GM19099 (cell line): Measurements from ENCODE around the gene SLC36A1.

Source experiments
- POLR2A ChIP-seq: IDR thresholded peaks from 3 replicates; pipeline ENCODE4 v1.6.1; 2011; ENCODE audit warnings: low read depth; ENCODE audit not compliant: insufficient read length; ENCODE audit errors: extremely low read depth

Gene SLC36A1

DNA sequence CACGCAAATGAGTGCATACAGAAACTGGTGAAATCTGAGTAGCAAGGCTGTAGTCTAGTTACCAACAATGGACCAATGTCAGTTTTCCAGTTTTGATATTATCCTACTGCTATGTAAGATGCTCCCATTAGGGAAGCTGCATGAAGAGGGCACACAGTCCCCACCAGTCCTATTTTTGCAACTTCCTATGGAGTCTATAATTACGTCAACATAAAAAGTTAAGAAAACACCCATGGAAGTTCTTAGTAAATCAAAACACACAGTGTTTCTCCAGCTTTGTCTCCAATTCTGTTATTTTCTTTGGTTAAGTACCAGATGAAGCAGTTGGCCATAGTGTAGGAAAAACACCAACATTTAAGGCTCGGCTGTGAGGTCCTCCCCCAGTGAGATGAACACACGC lies 85.0 kb downstream of the SLC36A1 start:
- no peak for TF ChIP-seq POLR2A

DNA sequence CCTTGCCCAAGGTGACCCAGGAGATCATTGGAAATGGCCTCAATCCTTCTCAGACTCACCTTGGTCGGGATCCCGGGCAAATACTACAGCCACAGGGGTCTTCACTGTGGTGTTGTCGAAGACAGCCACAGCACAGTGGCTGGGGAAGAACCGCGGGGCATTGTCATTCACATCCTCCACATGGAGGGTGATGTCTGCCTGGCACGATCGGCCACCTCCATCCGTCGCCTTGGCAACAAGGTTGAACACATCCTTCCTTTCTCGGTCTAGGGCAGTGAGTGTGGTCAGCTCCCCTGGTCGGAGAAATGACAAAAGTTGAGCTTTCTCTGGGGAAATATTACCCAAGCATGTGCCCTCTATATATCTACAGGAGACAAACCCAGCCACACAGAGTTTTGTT lies 86.9 kb downstream of the SLC36A1 start:
- TF ChIP-seq POLR2A = no peak

DNA sequence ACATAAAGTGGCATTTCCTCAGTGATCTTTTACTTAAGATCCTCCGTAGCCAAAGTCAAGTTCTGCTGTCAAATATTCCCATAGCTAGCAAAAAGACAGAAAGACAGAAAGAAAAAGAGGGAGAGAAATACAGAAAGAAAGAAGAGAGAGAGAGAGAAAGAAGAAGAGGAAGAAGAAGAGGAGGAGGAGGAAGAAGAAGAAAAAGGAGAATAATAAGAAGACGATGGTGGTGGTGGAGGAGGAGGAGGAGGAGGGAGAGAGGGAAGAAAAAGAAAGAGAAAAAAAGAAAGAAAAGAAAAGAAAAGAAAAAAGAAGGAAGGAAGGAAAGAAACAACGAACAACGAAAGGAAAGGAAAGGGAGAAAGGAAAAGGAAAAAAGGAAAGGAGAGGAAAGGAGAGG lies 89.6 kb downstream of the SLC36A1 start:
- TF ChIP-seq POLR2A = no peak

DNA sequence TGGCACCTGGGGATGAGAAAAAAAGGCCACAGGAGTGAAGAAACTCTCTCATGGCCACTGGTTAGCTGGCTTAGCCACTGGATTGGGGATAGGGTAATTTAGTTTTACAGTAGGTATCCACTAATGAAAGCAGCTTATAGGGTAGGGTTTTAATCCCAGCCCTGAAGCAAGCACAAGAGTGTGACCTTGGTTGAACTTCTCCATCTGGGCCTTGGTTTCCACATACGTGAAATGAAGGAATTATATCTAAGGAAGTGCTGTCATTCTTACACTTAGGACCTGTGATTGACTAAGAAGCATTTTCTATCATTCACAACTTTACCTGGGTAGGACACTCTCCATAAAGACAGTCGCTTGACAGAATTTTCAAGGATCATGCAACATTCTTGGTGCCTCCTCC lies 94.2 kb downstream of the SLC36A1 start:
- no peak for TF ChIP-seq POLR2A
